Measurements from ENCODE around the gene RABGGTA.

- TF ChIP-seq POLR2AphosphoS5 (IDR thresholded peaks at IDR 0.05) (no peak), POLR2A (IDR thresholded peaks at IDR 0.05) (no peak)
Observed at GRCh38 chr14:24297190-24297964, 26.0 kb upstream of the RABGGTA start.

Measured in upper lobe of left lung (tissue), 4 donors.